ENCODE measurements around the gene ROR1.

- TF ChIP-seq ZNF687 (IDR thresholded peaks at IDR 0.05) (no peak), POLR2A (IDR thresholded peaks at IDR 0.05; ENCODE audit: low read depth, low read length) (no peak), MAX (IDR thresholded peaks at IDR 0.05; ENCODE audit: low read depth, low read length) (no peak)
Measured at GRCh38 chr1:63968663-63969440, 195.0 kb downstream of the ROR1 start.
